HepG2 (cell line): ENCODE measurements around the gene GPR17. TPM values are rescaled to one million over a fixed set of nuclear protein-coding genes. Genes with fewer than 3 reads are reported as not detected.

ENCODE experiments used
- ATAC-seq: fragments of 200-7000 bp; cut with Tn5 transposase; 3 replicates; pipeline ENCODE4 v1.9.1; 2020; ENCODE audit warnings: mild to moderate bottlenecking, moderate library complexity
- BruUV-seq: library from RNA; stranded (reverse); fragments of 400-500 nt; replicated peaks from 2 replicates; lab custom pipeline; 2021; lab: Mats Ljungman, UMichigan
- CTCF ChIA-PET: fragments of 300-600 bp; formaldehyde crosslinking; extraction: SDS; loops from one replicate; lab custom pipeline; 2021; ENCODE audit warnings: low total read pairs, inconsistent platforms, low intra/inter-chr PET ratio; lab: Yijun Ruan, JAX
- POLR2A ChIA-PET: fragments of 350-600 bp; sonication (Branson Sonifier 250); formaldehyde crosslinking; loops from one replicate; lab custom pipeline; 2020; ENCODE audit warnings: antibody characterized with exemption, inconsistent platforms; lab: Yijun Ruan, JAX
- DNase-seq: peaks from one replicate; pipeline ENCODE4 v3.0.0-alpha.2; 2015; ENCODE audit warnings: low spot score
- FAIRE-seq: peaks from 3 replicates; lab custom pipeline; 2011; peaks lifted over from hg19 to GRCh38; lab: Jason Lieb, UNC
- H2AFZ ChIP-seq: one replicate; pipeline ENCODE4 v1.6.1; 2011; ENCODE audit warnings: low read length, inconsistent platforms
- H3K27ac ChIP-seq: fragments of 300-600 bp; 3 replicates; pipeline ENCODE4 v1.8.0; 2011; ENCODE audit warnings: mixed run types, mild to moderate bottlenecking, mixed read lengths, low read length, inconsistent platforms; ENCODE audit not compliant: insufficient read depth; ENCODE audit errors: extremely low read length
- H3K27me3 ChIP-seq, 2 experiments: fragments of 200-600 bp in 1 of 2; 2 replicates in 1 of 2; 3 replicates in 1 of 2; pipeline versions ENCODE4 v1.6.0 to v1.8.0; 2011; ENCODE audit warnings: low read length in 2 of 2, mild to moderate bottlenecking in 2 of 2, moderate library complexity in 2 of 2, inconsistent platforms in 1 of 2; ENCODE audit not compliant: insufficient read depth in 2 of 2, control insufficient read depth in 1 of 2
- H3K36me3 ChIP-seq, 2 experiments: fragments of 200-600 bp in 1 of 2; replicated peaks in 1 of 2; 2 replicates in 1 of 2; 3 replicates in 1 of 2; pipeline versions ENCODE4 v1.5.1 to v1.8.0; 2011; ENCODE audit warnings: low read length in 2 of 2, inconsistent platforms in 1 of 2; ENCODE audit not compliant: insufficient read depth in 2 of 2, control insufficient read depth in 1 of 2
- H3K4me1 ChIP-seq: 2 replicates; pipeline ENCODE4 v1.5.1; 2012; ENCODE audit warnings: low read length, inconsistent platforms; ENCODE audit not compliant: insufficient read depth
- H3K4me2 ChIP-seq: 2 replicates; pipeline ENCODE4 v1.6.0; 2011; ENCODE audit warnings: low read depth, low read length, inconsistent platforms
- H3K4me3 ChIP-seq, 3 experiments: fragments of 200-600 bp in 1 of 3; sonication (generic), shearing (Covaris generic) in 1 of 3; replicated peaks in 1 of 3; 2 replicates each; pipeline ENCODE4 v1.5.1; 2011 to 2016; ENCODE audit warnings: low read length in 3 of 3, inconsistent platforms in 2 of 3, low read depth in 2 of 3, mild to moderate bottlenecking in 2 of 3, control low read depth in 1 of 3, mixed read lengths in 1 of 3; ENCODE audit not compliant: insufficient read depth in 1 of 3
- H3K79me2 ChIP-seq: one replicate; pipeline ENCODE4 v1.6.1; 2011; ENCODE audit warnings: low read length, inconsistent platforms; ENCODE audit not compliant: insufficient read depth
- H3K9ac ChIP-seq: 2 replicates; pipeline ENCODE4 v1.6.0; 2011; ENCODE audit warnings: mild to moderate bottlenecking, low read depth, low read length, inconsistent platforms; ENCODE audit not compliant: insufficient read depth
- H3K9me3 ChIP-seq: 2 replicates; pipeline ENCODE4 v1.5.1; 2012; ENCODE audit warnings: mild to moderate bottlenecking, low read length
- H4K20me1 ChIP-seq: 2 replicates; pipeline ENCODE4 v1.6.0; 2011; ENCODE audit warnings: inconsistent platforms, mild to moderate bottlenecking, low read length, moderate library complexity; ENCODE audit not compliant: insufficient read depth
- AHR ChIP-seq: IDR thresholded peaks from 2 replicates; pipeline ENCODE4 v1.6.1; 2018; ENCODE audit warnings: missing genetic modification reagents, missing compliant biosample characterization
- CEBPB ChIP-seq: IDR thresholded peaks from 2 replicates; pipeline ENCODE4 v1.6.1; 2011; ENCODE audit warnings: low read depth, low read length, improper control_type of control experiment, borderline replicate concordance
- MATR3 ChIP-seq: sonication (generic); formaldehyde crosslinking; IDR thresholded peaks from 2 replicates; pipeline ENCODE4 v1.4.0; 2020; ENCODE audit warnings: missing genetic modification reagents
- NR0B2 ChIP-seq: sonication (generic); formaldehyde crosslinking; IDR thresholded peaks from 2 replicates; pipeline ENCODE4 v1.4.0; 2020; ENCODE audit warnings: mild to moderate bottlenecking, missing genetic modification reagents
- ZNF362 ChIP-seq: sonication (generic); formaldehyde crosslinking; IDR thresholded peaks from 2 replicates; pipeline ENCODE4 v1.4.0; 2020; ENCODE audit warnings: missing genetic modification reagents, mild to moderate bottlenecking, borderline replicate concordance
- ZNF556 ChIP-seq: sonication (generic); formaldehyde crosslinking; IDR thresholded peaks from 2 replicates; pipeline ENCODE4 v1.4.0; 2020; ENCODE audit warnings: mild to moderate bottlenecking, missing genetic modification reagents, borderline replicate concordance
- ZSCAN20 ChIP-seq: sonication (generic); formaldehyde crosslinking; IDR thresholded peaks from 2 replicates; pipeline ENCODE4 v1.4.0; 2020; ENCODE audit warnings: missing genetic modification reagents, mild to moderate bottlenecking, borderline replicate concordance
- ZSCAN31 ChIP-seq: sonication (generic); formaldehyde crosslinking; IDR thresholded peaks from 2 replicates; pipeline ENCODE4 v1.5.0; 2020; ENCODE audit warnings: low read depth, mild to moderate bottlenecking, missing genetic modification reagents
- WGBS: methylation state at CpG from one replicate; pipeline ENCODE4 v1.1.6; 2017; ENCODE audit warnings: low lambda C conversion rate; 5-methylcytosine and 5-hydroxymethylcytosine counted together
- in situ Hi-C: cut with HindIII; loops from 2 replicates; pipeline ENCODE4 v1.10.0; 2017; ENCODE audit warnings: low pct_unique_long_range_greater_than_20kb; ENCODE audit not compliant: extremely low pct_ligation_motif_present
- intact Hi-C: fragments of 100-400 bp; cut with micrococcal nuclease; formaldehyde crosslinking; loops from one replicate; pipeline ENCODE4 v1.10.0; 2022; ENCODE audit not compliant: unreplicated experiment
- polyA plus RNA-seq, 8 experiments: library from polyadenylated mRNA; depleted of rRNA in 3 of 8; stranded (reverse) in 7 of 8; unstranded in 1 of 8; fragments of >200 nt; fragmentation: Illumina TruSeq in 4 of 8; extraction: Trizol in 4 of 8; gene quantifications; 2 replicates each; pipeline versions ENCODE4 v1.2.1 to v1.2.3, GENCODE V29; 2011 to 2016; ENCODE audit warnings: low read depth in 4 of 8, missing spikeins in 1 of 8, mixed read lengths in 1 of 8; ENCODE audit not compliant: insufficient read depth in 1 of 8
- total RNA-seq, 5 experiments: library from RNA; depleted of rRNA; stranded (reverse); fragments of >200 nt; fragmentation: Illumina TruSeq; extraction: Trizol; gene quantifications; 2 replicates each; pipeline ENCODE4 v1.2.3, GENCODE V29; 2016; ENCODE audit warnings: low read depth in 1 of 5
- TF ChIP-seq, protein P1 (sequence below): sonication (generic); formaldehyde crosslinking; IDR thresholded peaks from 2 replicates; pipeline ENCODE4 v1.4.0; 2020; ENCODE audit warnings: missing genetic modification reagents
- TF ChIP-seq, protein P2 (sequence below): sonication (generic); formaldehyde crosslinking; IDR thresholded peaks from 2 replicates; pipeline ENCODE4 v1.8.0; 2022; ENCODE audit warnings: missing genetic modification reagents, mild to moderate bottlenecking, moderate library complexity, borderline replicate concordance

GPR17 gene
- total and polyA plus RNA-seq, 2 of the 13 experiments (the other 11 are each of a cell fraction or from before 2014, with no cell fraction given), result not detected

DNA sequence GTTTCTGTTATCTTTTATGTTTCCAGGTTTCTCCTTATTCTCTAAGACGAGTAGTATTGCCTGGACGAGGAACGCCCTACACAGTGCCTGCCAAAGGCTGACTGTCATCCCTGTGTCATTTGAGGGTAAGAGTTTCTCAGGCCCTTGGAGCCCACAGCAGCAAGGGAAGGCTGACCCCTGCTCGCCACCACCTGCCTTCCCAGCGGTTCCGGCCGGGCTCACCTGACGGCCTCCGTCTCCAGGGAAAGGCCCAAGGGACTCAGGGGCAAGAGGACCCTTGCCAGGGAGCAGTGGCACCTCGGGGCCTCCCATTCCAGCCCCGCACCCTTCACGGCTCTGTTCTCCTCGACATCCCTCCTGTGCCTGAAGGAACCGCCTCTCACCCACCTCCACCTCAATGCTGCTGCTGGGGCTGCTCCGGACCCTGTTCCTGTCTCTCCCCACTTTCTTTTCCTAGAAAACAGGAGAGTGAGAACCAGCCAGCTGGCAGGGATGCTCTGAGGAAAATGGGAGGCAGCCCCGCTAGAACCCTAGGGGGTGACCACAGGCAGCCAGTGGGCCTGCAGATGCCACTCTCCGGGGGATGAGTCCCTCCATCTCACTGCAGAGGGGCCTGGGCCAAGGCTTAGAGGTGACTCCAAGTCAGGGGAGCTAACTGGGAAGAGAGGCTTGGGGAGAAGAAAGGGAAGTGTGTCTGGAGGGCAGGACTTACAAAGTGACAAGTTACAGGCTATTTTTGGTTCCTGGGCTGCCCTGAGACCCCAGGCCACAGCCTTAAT, 27.5 kb downstream of the GPR17 start (continued):
- TF ChIP-seq, protein P1, sequence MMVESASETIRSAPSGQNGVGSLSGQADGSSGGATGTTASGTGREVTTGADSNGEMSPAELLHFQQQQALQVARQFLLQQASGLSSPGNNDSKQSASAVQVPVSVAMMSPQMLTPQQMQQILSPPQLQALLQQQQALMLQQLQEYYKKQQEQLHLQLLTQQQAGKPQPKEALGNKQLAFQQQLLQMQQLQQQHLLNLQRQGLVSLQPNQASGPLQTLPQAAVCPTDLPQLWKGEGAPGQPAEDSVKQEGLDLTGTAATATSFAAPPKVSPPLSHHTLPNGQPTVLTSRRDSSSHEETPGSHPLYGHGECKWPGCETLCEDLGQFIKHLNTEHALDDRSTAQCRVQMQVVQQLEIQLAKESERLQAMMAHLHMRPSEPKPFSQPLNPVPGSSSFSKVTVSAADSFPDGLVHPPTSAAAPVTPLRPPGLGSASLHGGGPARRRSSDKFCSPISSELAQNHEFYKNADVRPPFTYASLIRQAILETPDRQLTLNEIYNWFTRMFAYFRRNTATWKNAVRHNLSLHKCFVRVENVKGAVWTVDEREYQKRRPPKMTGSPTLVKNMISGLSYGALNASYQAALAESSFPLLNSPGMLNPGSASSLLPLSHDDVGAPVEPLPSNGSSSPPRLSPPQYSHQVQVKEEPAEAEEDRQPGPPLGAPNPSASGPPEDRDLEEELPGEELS (CRISPR knock-in tag), result no peak

DNA sequence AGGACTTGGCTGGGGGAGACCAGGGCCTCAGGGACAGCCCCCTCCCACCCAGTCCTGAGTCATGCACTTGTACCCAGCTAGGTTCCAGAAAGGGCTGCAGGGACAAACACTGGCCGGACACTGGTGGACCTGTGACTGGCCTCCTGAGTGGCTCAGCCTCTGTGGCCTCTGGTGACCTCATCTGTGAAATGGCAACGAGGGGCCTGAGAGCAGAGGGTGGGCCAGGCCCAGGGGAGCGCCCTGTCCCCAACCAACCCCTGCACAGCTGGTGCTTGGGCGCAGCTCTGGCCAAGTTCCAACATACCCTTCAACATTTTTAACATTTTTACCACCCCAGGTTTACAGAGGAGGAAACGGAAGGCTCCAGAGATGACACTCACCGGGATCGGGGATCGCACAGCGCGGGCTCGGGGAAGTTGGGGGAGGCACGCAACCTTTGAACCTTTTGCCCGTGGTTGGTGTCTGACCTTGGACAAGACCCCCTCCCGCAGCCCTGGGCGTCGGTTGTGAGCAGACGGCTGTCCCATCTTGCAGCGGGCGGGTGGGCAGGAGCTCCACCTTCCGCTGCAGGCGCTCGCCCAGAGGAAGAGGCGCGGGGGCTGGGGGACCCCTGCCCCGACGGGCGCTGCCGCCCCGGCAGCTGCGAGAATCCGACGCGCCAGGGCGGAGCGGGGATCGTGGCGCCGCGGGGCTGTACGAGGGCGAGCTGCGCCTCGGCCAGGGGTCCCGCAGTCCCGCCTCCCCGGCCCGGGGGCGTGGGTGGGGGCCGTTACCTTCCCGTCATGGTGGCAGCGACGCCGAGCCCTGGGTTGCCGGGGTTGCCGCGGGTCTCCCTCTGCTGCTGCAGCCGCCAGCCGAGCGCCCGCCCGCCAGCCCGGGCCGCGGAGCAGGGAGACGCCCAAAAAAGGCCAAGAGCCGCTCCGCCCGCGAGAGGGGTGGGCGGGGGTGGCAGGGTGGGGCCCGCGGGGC, 28.6 kb downstream of the GPR17 start:
- Histone ChIP-seq H3K4me1 (peaks cover 30% of the 10 kb centered on the region), H4K20me1 (no peaks in the 10 kb centered on the region; the same call in 1 of the 2 replicates), H3K9me3 (no peaks in the 10 kb centered on the region), H3K36me3 (no peaks in the 10 kb centered on the region), H3K79me2 (no peaks in the 10 kb centered on the region), H3K4me2 (peak overlapping the region; percentile 94), H3K4me3 (peak overlapping the region; percentile 53 to 78 (median 54); a peak in 5 of 6 replicates), H3K9ac (peak overlapping the region; percentile 40; the same call in 1 of the 2 replicates), H3K27ac (no peak overlapping the region), H3K27me3 (peaks cover 20 to 76% of the 10 kb centered on the region in 2 experiments), H2AFZ (no peak overlapping the region)
- POLR2A ChIA-PET, result interaction anchor here (0.6 to 1.3 kb wide), 2 partner anchors 9 to 26 kb away, joined by 3 read pairs; no protein-coding TSS in a partner anchor
- FAIRE-seq, result no peak
- in situ Hi-C loops (no loop called here), intact Hi-C loops (no loop called here)
- CTCF ChIA-PET, result no interaction called here
- BruUV-seq, result no TSS peak
- 3% methylated on average over 26 of the region's 72 CpGs for WGBS
- peak; percentile 37 for ATAC-seq
- no peak for DNase-seq
- TF ChIP-seq ZNF362 (CRISPR knock-in tag) (no peak), AHR (CRISPR knock-in tag) (no peak), NR0B2 (CRISPR knock-in tag) (peak; percentile 23; the same call in 1 of the 2 replicates), CEBPB (no peak), ZNF556 (no peak; the same call in 1 of the 2 replicates), ZSCAN31 (0 out of 2 replicates have a peak, but pooled peaks have one; percentile 30), MATR3 (CRISPR knock-in tag) (no peak), ZSCAN20 (CRISPR knock-in tag) (no peak)
- TF ChIP-seq, protein P2, sequence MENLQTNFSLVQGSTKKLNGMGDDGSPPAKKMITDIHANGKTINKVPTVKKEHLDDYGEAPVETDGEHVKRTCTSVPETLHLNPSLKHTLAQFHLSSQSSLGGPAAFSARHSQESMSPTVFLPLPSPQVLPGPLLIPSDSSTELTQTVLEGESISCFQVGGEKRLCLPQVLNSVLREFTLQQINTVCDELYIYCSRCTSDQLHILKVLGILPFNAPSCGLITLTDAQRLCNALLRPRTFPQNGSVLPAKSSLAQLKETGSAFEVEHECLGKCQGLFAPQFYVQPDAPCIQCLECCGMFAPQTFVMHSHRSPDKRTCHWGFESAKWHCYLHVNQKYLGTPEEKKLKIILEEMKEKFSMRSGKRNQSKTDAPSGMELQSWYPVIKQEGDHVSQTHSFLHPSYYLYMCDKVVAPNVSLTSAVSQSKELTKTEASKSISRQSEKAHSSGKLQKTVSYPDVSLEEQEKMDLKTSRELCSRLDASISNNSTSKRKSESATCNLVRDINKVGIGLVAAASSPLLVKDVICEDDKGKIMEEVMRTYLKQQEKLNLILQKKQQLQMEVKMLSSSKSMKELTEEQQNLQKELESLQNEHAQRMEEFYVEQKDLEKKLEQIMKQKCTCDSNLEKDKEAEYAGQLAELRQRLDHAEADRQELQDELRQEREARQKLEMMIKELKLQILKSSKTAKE, result peak; percentile 40; the same call in 1 of the 2 replicates
